ENCODE data around the gene CELF5.

Gene CELF5

GRCh38 chr19:3250675-3251074, 26.2 kb downstream of the CELF5 start:
- no peaks in the 10 kb centered on the region for H3K9me3 ChIP-seq (ENCODE audit: control insufficient read depth, insufficient read depth, low read depth, low read length)
- ChIA-PET POLR2A (no interaction called here), CTCF (interaction anchor here (0.7 to 1.6 kb wide), 4 partner anchors 12 to 285 kb away, joined by 3 to 7 read pairs (median 3); no protein-coding TSS in a partner anchor)

GRCh38 chr19:3251229-3251628, 26.8 kb downstream of the CELF5 start:
- ChIA-PET CTCF (interaction anchor here (0.9 to 1.6 kb wide), 3 partner anchors 13 to 20 kb away, joined by 3 to 7 read pairs (median 3); no protein-coding TSS in a partner anchor), POLR2A (interaction anchor here (0.7 kb wide), 1 partner anchor 144 kb away, joined by 5 read pairs; no protein-coding TSS in a partner anchor)
- Histone ChIP-seq H3K4me3 (ENCODE audit: low read depth, low read length) (no peak overlapping the region), H3K4me1 (ENCODE audit: control insufficient read depth, insufficient read depth, low read length) (no peaks in the 10 kb centered on the region), H3K36me3 (ENCODE audit: control insufficient read depth in 2 of 2, insufficient read depth in 1 of 2, low read length in 2 of 2) (no peaks in the 10 kb centered on the region), H3K9me3 (ENCODE audit: control insufficient read depth, insufficient read depth, low read depth, low read length) (no peaks in the 10 kb centered on the region), H3K27ac (ENCODE audit: extremely low read depth, low read depth, low read length) (no peak overlapping the region)
- no peak for TF ChIP-seq PBX3 (CRISPR knock-in tag; IDR thresholded peaks at IDR 0.05)
- TF ChIP-seq SCRT2 (tag by site-specific recombination; IDR thresholded peaks at IDR 0.05) = no peak
- 0 out of 2 replicates have a peak, but pooled peaks have one; percentile 24 for TF ChIP-seq ZFHX2 (tag by site-specific recombination; conservative IDR thresholded peaks at IDR 0.05)
- no peak for TF ChIP-seq ZNF354C (tag by site-specific recombination; IDR thresholded peaks at IDR 0.05; ENCODE audit: borderline replicate concordance, low read depth)
- peak; percentile 36; the same call in 1 of the 2 replicates for TF ChIP-seq ZNF623 (tag by site-specific recombination; IDR thresholded peaks at IDR 0.05)
- TF ChIP-seq ZBTB11 (tag by site-specific recombination; conservative IDR thresholded peaks at IDR 0.05; ENCODE audit: low read depth) = no peak
- no peak for TF ChIP-seq ZNF37A (tag by site-specific recombination; IDR thresholded peaks at IDR 0.05)

More at GRCh38 chr19:3250675-3251074, 26.2 kb downstream of the CELF5 start:
- Histone ChIP-seq H3K4me1 (ENCODE audit: control insufficient read depth, insufficient read depth, low read length) (no peaks in the 10 kb centered on the region), H3K27ac (ENCODE audit: extremely low read depth, low read depth, low read length) (no peak overlapping the region), H3K4me3 (ENCODE audit: low read depth, low read length) (no peak overlapping the region), H3K36me3 (ENCODE audit: control insufficient read depth in 2 of 2, insufficient read depth in 1 of 2, low read length in 2 of 2) (no peaks in the 10 kb centered on the region)
- TF ChIP-seq TRIM28 (IDR thresholded peaks at IDR 0.05; ENCODE audit: borderline replicate concordance, low read length) = no peak
- no peak for TF ChIP-seq ZNF776 (tag by site-specific recombination; IDR thresholded peaks at IDR 0.05; ENCODE audit: borderline replicate concordance)
- peak; percentile 62; the same call in 1 of the 2 replicates for TF ChIP-seq ZNF580 (tag by site-specific recombination; IDR thresholded peaks at IDR 0.05)
- no peak for TF ChIP-seq KLF8 (tag by site-specific recombination; IDR thresholded peaks at IDR 0.05)
- no peak for TF ChIP-seq ZNF654 (tag by site-specific recombination; IDR thresholded peaks at IDR 0.05; ENCODE audit: low read depth)
- peak; percentile 64; the same call in 1 of the 2 replicates for TF ChIP-seq ZNF280D (tag by site-specific recombination; IDR thresholded peaks at IDR 0.05)
- peak; percentile 100 for TF ChIP-seq ZNF146 (tag by site-specific recombination; IDR thresholded peaks at IDR 0.05)
- TF ChIP-seq MZF1 (tag by site-specific recombination; IDR thresholded peaks at IDR 0.05; ENCODE audit: borderline replicate concordance) = no peak
- no peak for TF ChIP-seq ZNF274 (IDR thresholded peaks at IDR 0.05; ENCODE audit: low read length)
- no peak for TF ChIP-seq ZNF274 (tag by site-specific recombination; IDR thresholded peaks at IDR 0.05; ENCODE audit: borderline replicate concordance)
- no peak for TF ChIP-seq ZNF214 (tag by site-specific recombination; IDR thresholded peaks at IDR 0.05; ENCODE audit: borderline replicate concordance)
